Measurements from ENCODE around the gene SPATA33.
"Not testable (repeated sequence)": the region's sequence is repeated elsewhere in the genome, so short reads cannot be mapped to it uniquely, and the experiment has no call there.

Gene SPATA33

DNA sequence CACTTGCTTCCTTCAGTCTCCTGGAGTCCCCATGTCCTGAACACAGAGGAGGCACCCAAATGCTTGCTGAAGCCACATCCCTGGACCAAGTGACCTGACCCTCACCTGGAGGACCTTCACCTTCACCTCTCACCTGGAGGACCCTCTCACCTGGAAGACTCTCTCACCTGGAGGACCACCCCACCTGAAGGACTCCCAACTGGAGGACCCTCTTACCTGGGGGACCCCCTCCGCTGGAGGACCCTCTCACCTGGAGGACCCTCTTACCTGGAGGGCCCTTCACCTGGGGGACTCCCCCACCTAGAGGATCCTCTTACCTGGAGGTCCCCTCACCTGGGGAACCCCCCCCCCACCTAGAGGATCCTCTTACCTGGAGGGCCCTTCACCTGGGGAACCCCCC is 28.3 kb downstream of the SPATA33 start:
- TF ChIP-seq, protein P1, sequence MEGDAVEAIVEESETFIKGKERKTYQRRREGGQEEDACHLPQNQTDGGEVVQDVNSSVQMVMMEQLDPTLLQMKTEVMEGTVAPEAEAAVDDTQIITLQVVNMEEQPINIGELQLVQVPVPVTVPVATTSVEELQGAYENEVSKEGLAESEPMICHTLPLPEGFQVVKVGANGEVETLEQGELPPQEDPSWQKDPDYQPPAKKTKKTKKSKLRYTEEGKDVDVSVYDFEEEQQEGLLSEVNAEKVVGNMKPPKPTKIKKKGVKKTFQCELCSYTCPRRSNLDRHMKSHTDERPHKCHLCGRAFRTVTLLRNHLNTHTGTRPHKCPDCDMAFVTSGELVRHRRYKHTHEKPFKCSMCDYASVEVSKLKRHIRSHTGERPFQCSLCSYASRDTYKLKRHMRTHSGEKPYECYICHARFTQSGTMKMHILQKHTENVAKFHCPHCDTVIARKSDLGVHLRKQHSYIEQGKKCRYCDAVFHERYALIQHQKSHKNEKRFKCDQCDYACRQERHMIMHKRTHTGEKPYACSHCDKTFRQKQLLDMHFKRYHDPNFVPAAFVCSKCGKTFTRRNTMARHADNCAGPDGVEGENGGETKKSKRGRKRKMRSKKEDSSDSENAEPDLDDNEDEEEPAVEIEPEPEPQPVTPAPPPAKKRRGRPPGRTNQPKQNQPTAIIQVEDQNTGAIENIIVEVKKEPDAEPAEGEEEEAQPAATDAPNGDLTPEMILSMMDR (IDR thresholded peaks at IDR 0.05; ENCODE audit: low read length, missing control alignments), result no peak
- DNase-seq (ENCODE audit: low read depth), result no peak
- no peak overlapping the region for H3K4me3 ChIP-seq (replicated peaks; ENCODE audit: low read depth, low read length)

DNA sequence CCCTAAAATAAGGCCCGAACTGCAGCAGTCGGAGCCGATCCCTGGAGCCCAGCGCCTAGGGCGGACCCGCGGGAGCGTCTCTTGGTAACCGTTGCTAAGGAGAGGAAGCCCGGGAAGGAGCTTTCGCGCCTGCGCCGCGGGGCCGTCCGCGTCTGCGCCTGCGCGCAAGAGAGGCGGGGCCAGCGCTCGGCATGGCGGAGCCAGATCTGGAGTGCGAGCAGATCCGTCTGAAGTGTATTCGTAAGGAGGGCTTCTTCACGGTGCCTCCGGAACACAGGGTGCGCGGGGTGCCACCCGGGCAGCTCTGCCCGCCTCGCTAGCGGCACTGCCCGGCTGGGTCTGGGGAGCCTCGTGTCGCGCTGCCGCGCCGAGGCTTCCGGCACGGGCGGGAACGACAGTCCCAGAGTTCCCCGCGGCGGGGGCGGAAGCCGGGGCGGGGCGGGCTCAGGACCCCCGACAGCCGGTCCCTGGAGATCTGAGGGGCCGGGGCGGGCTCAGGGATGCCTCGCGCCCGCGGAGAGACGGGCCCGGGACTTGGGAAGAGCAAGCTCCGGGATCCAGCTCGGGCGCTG is 29.0 kb downstream of the SPATA33 start, which contains the start of gene CDK10:
Gene CDK10, plus strand, starts transcription at position 170 of the 572 bp plus-strand sequence. Its CDS starts 22 bp downstream, at position 192.
- peak within 1 kb of the TSS; percentile 82 for H3K4me3 ChIP-seq (replicated peaks; ENCODE audit: low read depth, low read length)
- TF ChIP-seq, protein P1 (IDR thresholded peaks at IDR 0.05; ENCODE audit: low read length, missing control alignments), result no peak
- DNase-seq (ENCODE audit: low read depth), result peak; percentile 90

DNA sequence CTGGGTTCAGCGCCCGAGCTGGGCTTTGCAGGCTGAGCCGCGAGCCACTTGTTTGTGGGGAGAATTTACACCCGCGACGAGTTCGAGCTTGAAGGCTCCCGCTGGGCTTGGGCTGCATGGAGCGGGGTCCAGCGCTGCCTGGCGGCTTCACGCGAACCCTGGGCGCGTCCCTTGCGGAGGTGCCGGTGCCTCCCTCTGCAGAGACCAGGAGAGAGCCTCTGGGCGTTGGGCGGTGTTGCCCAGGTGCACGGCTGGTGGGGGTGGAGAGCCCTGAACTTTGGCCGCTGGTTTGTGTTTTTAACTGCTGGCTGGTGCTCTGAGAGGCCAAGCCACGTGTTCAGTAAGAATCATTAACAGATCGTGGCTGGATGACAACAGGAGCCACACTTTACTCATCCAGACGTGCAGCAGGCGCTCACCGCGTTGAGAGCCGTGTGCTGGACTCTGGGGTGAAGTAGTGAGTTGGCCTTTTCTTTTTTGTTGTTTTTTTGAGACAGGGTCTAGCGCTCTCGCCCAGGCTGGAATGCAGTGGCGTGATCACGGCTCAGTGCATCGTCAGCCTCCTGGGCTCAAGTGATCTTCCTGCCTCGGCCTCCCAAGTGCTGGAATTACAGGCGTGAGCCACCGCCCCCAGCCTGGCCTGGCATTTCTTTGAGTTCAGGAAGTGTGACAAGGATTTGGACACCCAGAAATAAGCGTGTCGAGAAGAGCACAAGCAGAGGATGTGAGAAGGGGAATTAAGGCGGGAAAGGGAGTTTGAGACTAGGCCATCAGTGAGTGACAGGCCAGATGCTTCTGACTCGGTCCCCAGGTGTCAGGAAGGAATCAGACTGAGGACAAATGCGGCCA is 29.7 kb downstream of the SPATA33 start:
- peak overlapping the region; percentile 82 for H3K4me3 ChIP-seq (replicated peaks; ENCODE audit: low read depth, low read length)
- DNase-seq (ENCODE audit: low read depth), result peak; percentile 25
- TF ChIP-seq, protein P1 (IDR thresholded peaks at IDR 0.05; ENCODE audit: low read length, missing control alignments), result no peak

DNA sequence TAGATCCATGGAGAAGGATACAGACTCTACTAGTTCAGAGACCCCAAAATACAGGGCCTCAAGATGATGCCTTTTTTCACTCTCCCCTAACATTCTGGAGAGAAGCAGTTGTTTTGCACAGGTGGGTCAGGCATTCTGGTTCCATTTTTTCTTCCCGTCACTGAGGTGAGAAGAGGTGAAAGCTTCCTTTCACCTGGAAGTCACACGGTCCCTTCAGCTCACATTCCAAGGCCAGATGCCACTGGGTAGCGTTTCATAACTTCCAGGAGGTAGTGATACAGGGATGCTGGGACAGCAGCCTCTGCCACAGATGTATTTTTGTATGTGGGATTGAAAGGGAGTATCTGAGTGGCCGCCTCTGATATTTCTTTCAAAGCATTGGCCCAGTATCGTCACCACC is 30.8 kb downstream of the SPATA33 start:
- H3K4me3 ChIP-seq (replicated peaks; ENCODE audit: low read depth, low read length), result no peak overlapping the region
- TF ChIP-seq, protein P1 (IDR thresholded peaks at IDR 0.05; ENCODE audit: low read length, missing control alignments), result no peak

DNA sequence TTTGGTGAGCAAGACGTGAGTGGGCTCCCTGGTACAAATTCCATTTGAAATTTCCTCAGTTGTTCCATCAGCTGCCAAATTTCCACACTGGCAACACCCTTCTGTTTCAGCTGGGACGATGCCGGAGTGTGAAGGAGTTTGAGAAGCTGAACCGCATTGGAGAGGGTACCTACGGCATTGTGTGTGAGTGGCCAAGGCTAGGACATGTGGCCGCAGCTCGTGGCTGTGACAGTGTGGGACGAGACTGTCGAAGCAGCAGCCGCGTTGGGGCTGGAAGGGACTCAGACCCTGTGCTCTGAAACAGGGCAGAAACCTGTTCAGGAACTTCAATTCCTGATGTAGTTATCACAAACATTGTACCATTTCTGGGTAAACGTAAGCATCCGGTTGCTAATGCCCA is 31.5 kb downstream of the SPATA33 start:
- no peak overlapping the region for H3K4me3 ChIP-seq (replicated peaks; ENCODE audit: low read depth, low read length)
- DNase-seq (ENCODE audit: low read depth), result no peak
- TF ChIP-seq, protein P1 (IDR thresholded peaks at IDR 0.05; ENCODE audit: low read length, missing control alignments), result no peak

More for the DNA sequence above, 30.8 kb downstream of the SPATA33 start:
- no peak for DNase-seq (ENCODE audit: low read depth)

DNA sequence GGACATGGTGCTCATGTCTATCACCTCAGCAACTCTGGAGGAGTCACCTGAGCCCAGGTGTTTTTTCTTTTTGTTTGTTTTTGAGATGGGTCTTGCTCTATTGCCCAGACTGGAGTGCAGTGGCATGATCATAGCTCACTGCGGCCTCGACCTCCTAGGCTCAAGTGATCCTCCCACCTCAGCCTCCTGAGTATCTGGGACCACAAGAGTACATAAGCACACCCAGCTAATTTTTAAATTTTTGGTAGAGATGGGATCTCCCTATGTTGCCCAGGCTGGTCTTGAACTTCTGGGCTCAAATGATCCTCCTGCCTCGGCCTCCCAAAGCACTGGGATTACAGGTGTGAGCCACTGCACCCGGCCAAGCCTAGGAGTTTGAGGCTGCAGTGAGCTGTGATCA is 32.0 kb downstream of the SPATA33 start:
- DNase-seq (ENCODE audit: low read depth); H3K4me3 ChIP-seq (replicated peaks; ENCODE audit: low read depth, low read length): not testable (repeated sequence)

DNA sequence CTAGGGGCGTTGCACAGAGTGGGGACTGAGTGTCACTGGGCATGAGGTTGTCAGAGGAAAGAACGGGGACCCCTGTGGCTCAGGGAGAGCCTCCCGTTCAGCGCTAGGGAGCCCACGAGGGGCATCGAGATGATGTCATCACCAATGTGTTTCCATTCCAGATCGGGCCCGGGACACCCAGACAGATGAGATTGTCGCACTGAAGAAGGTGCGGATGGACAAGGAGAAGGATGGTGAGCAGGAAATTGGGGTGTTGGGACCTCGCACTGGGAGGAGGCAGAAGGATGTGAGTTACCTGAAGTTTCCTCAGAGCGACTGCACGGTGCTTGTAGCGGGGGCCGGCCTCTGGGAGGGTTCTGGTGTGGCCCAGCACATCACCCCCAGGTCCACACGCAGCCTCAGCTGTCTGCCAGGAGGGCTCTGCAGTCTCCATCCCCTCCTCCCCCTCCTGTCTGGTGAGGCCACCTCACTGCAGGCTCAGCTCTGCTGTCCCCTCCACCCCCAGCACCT is 32.8 kb downstream of the SPATA33 start:
- DNase-seq (ENCODE audit: low read depth), result no peak
- no peak overlapping the region for H3K4me3 ChIP-seq (replicated peaks; ENCODE audit: low read depth, low read length)
- TF ChIP-seq, protein P1 (IDR thresholded peaks at IDR 0.05; ENCODE audit: low read length, missing control alignments), result no peak
